MG63 (cell line): Measurements from ENCODE around the gene PABPC1L. TPM values are rescaled to one million over a fixed set of nuclear protein-coding genes. Genes with fewer than 3 reads are reported as not detected.

Experiments
- DNase-seq: peaks from one replicate; pipeline ENCODE4 v3.0.0-alpha.2; 2020
- H3K27me3 ChIP-seq: fragments of 250-450 bp; sonication (Bioruptor Pico); 2 replicates; pipeline ENCODE4 v1.5.1; 2020; ENCODE audit warnings: mild to moderate bottlenecking, moderate library complexity
- H3K36me3 ChIP-seq: fragments of 250-450 bp; sonication (Bioruptor Pico); 2 replicates; pipeline ENCODE4 v1.5.1; 2020; ENCODE audit warnings: mild to moderate bottlenecking, moderate library complexity
- H3K4me3 ChIP-seq: fragments of 250-450 bp; sonication (Bioruptor Pico); 2 replicates; pipeline ENCODE4 v1.5.1; 2020; ENCODE audit warnings: mild to moderate bottlenecking, moderate library complexity
- H3K9me3 ChIP-seq: fragments of 250-450 bp; sonication (Bioruptor Pico); 2 replicates; pipeline ENCODE4 v1.5.1; 2020; ENCODE audit warnings: mild to moderate bottlenecking, moderate library complexity
- total RNA-seq: library from RNA; depleted of rRNA; stranded (reverse); fragments of >200 nt; shearing (Covaris generic); gene quantifications from 2 replicates; pipeline ENCODE4 v1.2.3, GENCODE V29; 2014; ENCODE audit warnings: low replicate concordance

The PABPC1L gene
- total RNA-seq, 1 experiment from 2014 or later = 9.1 TPM

DNA sequence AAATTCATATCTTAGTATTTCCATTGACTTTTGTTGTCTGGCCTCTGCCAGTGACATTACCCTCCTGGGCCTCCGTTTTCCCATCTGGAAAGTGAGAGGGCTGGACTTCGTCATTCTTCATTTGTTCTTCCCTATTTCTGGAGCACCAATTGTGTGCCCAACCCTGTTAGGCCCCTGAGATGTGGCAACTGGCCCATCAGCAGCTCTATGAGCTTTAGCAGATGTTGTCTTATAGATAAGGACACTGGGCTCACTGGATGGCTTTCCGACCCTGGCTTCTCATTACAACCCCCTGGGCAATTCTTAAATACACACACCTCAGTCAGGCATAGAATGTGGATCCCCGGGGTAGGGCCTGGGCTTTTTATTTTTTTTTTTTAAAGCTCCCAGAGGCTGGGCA, 14.7 kb downstream of the PABPC1L start:
- no peaks in the 10 kb centered on the region for H3K27me3 ChIP-seq
- DNase-seq = no peak
- H3K9me3 ChIP-seq = no peaks in the 10 kb centered on the region
- peaks cover 30% of the 10 kb centered on the region for H3K36me3 ChIP-seq
- no peak overlapping the region for H3K4me3 ChIP-seq

DNA sequence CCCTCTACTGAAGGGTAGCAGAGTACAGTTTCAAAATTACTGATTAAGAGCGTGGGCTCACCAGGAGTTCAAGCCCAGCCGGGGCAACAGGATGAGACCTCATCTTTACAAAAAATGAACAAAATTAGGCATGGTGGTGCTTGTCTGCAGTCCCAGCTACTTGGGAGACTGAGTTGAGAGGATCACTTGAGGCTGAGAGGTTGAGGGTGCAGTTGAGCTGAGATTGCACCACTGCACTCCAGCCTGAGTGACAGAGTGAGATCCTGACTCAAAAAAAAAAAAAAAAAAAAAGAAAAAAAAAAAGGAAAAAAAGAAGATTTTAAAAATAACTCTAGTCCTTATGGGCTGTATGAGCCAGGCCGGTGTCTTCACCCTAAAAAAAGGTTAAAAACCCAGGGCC, 18.7 kb downstream of the PABPC1L start:
- H3K36me3 ChIP-seq = peaks cover 30% of the 10 kb centered on the region
- H3K4me3 ChIP-seq = no peak overlapping the region
- H3K27me3 ChIP-seq = no peaks in the 10 kb centered on the region
- H3K9me3 ChIP-seq = no peaks in the 10 kb centered on the region
- DNase-seq = no peak

DNA sequence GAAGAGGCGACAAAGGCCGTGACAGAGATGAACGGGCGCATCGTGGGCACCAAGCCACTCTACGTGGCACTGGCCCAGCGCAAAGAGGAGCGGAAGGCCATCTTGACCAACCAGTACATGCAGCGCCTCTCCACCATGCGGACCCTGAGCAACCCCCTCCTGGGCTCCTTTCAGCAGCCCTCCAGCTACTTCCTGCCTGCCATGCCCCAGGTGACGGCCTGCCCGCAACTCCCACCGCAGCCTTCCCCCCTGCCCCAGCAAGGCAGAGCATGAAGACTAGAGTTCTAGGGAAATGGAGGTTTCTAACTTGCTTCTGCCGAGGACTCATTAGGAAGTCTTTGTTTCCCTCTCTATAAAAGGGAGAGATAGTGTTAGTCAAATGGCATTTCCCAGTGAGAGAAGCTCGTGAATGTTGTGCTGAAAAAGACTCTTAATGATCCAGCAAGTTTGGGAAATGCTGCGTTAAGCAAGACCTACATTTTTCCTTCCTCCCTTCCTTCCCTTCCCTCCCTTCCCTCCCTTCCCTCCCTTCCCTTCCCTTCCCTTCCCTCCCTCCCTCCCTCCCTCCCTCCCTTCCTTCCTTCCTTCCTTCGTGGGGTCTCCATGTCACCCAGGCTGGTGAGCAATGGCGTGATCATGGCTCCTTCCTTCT, 20.8 kb downstream of the PABPC1L start:
- Histone ChIP-seq H3K9me3 (no peaks in the 10 kb centered on the region), H3K27me3 (no peaks in the 10 kb centered on the region), H3K4me3 (no peak overlapping the region), H3K36me3 (peaks cover 37% of the 10 kb centered on the region)
- no peak for DNase-seq

DNA sequence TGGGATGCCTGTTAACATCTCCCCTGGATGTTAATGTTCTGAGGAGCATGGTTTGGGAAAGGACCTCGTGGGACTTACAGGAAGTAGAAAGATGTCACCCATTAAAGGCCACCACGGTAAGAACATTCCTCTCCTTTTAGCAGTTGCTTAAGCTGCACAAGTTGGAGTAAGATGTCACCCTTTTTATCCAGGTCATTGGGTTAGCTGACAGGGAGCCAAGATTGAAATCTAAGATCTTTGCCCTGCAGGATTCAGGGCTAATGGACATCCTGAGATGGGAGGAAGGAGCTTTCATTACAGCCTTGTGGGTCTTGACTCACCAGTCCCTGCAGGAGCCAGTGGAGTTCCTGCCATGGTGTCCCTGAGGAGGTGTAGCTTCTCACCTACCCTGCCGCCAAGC, 22.1 kb downstream of the PABPC1L start:
- peaks cover 44% of the 10 kb centered on the region for H3K36me3 ChIP-seq
- H3K9me3 ChIP-seq = no peaks in the 10 kb centered on the region
- H3K27me3 ChIP-seq = no peaks in the 10 kb centered on the region
- DNase-seq = no peak
- H3K4me3 ChIP-seq = no peak overlapping the region

DNA sequence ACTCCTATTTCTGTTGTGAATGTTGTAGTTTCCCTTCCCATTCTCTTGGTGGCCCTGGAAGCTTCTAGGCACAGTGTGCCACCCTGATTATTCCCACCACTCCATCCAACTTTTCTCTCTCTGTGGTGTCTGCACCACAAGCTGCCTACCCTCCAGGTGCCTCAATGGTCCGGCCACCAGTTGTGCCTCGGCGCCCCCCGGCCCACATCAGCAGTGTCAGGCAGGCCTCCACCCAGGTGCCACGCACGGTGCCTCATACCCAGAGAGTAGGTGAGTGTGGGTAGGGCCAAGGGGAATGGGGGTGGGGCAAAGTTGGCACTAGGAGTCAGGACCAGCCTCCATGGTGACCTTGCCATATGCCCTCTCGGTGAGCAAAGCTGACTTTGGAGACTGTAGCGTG, 23.1 kb downstream of the PABPC1L start:
- no peaks in the 10 kb centered on the region for H3K27me3 ChIP-seq

GRCh38 chr20:44936510-44936909, 26.6 kb downstream of the PABPC1L start:
- no peaks in the 10 kb centered on the region for H3K27me3 ChIP-seq
- H3K36me3 ChIP-seq = peaks cover 60% of the 10 kb centered on the region
- no peaks in the 10 kb centered on the region for H3K9me3 ChIP-seq
- no peak for DNase-seq
- H3K4me3 ChIP-seq = no peak overlapping the region

More for the DNA sequence above, 23.1 kb downstream of the PABPC1L start:
- peaks cover 49% of the 10 kb centered on the region for H3K36me3 ChIP-seq
- DNase-seq = no peak
- no peaks in the 10 kb centered on the region for H3K9me3 ChIP-seq
- H3K4me3 ChIP-seq = no peak overlapping the region

GRCh38 chr20:44938637-44939036, 28.8 kb downstream of the PABPC1L start:
- Histone ChIP-seq H3K4me3 (no peak overlapping the region), H3K36me3 (peaks cover 67% of the 10 kb centered on the region), H3K27me3 (no peaks in the 10 kb centered on the region), H3K9me3 (no peaks in the 10 kb centered on the region)
- no peak for DNase-seq

GRCh38 chr20:44941120-44941691, 31.3 kb downstream of the PABPC1L start:
- no peak for DNase-seq
- Histone ChIP-seq H3K9me3 (no peaks in the 10 kb centered on the region), H3K27me3 (no peaks in the 10 kb centered on the region), H3K36me3 (peaks cover 71% of the 10 kb centered on the region), H3K4me3 (no peak overlapping the region)

GRCh38 chr20:44942264-44942973, 32.6 kb downstream of the PABPC1L start:
- Histone ChIP-seq H3K9me3 (no peaks in the 10 kb centered on the region), H3K4me3 (no peak overlapping the region), H3K27me3 (no peaks in the 10 kb centered on the region), H3K36me3 (peaks cover 76% of the 10 kb centered on the region)
- DNase-seq = no peak

- no peaks in the 10 kb centered on the region for H3K9me3 ChIP-seq
- no peak overlapping the region for H3K4me3 ChIP-seq
- H3K36me3 ChIP-seq = peaks cover 76% of the 10 kb centered on the region
- H3K27me3 ChIP-seq = no peaks in the 10 kb centered on the region
- DNase-seq = no peak
These were observed 34.0 kb downstream of the PABPC1L start for GRCh38 chr20:44943828-44944227.

GRCh38 chr20:44945261-44945660, 35.4 kb downstream of the PABPC1L start:
- no peaks in the 10 kb centered on the region for H3K9me3 ChIP-seq
- peaks cover 90% of the 10 kb centered on the region for H3K36me3 ChIP-seq
- DNase-seq = no peak
- no peaks in the 10 kb centered on the region for H3K27me3 ChIP-seq
- H3K4me3 ChIP-seq = no peak overlapping the region

GRCh38 chr20:44946271-44946852, 36.5 kb downstream of the PABPC1L start:
- Histone ChIP-seq H3K27me3 (no peaks in the 10 kb centered on the region), H3K4me3 (no peak overlapping the region), H3K9me3 (no peaks in the 10 kb centered on the region), H3K36me3 (peaks cover 94% of the 10 kb centered on the region)
- DNase-seq = no peak

DNA sequence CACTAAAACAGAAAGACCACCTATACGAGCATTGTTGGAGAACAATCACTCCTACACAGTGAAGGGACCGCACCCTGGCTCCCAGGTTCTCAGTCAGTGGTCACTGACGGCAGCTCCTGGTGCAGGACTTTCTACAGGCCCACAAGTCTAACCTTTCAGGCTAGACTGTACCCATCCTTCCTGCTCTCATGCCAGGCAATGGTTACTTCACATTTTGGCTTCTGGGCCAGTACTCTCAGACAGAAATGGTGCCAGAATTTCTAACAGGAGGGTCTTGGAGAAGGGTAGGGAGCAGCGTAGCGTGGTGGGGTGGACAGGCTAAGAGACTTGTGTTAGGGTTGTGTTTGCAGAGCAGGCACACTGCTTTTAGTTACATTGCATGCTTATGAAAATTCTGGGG, 38.2 kb downstream of the PABPC1L start:
- no peaks in the 10 kb centered on the region for H3K27me3 ChIP-seq
- no peak for DNase-seq
- H3K4me3 ChIP-seq = no peak overlapping the region
- no peaks in the 10 kb centered on the region for H3K9me3 ChIP-seq
- H3K36me3 ChIP-seq = peaks cover 95% of the 10 kb centered on the region

- Histone ChIP-seq H3K4me3 (no peak overlapping the region), H3K9me3 (no peaks in the 10 kb centered on the region), H3K27me3 (no peaks in the 10 kb centered on the region), H3K36me3 (peaks cover 95% of the 10 kb centered on the region)
- DNase-seq = no peak
These were observed 38.7 kb downstream of the PABPC1L start for GRCh38 chr20:44948513-44948912.

GRCh38 chr20:44950368-44950767, 40.5 kb downstream of the PABPC1L start:
- peaks cover 98% of the 10 kb centered on the region for H3K36me3 ChIP-seq
- H3K4me3 ChIP-seq = no peak overlapping the region
- no peaks in the 10 kb centered on the region for H3K9me3 ChIP-seq
- H3K27me3 ChIP-seq = no peaks in the 10 kb centered on the region
- no peak for DNase-seq

- DNase-seq = no peak
- H3K9me3 ChIP-seq = no peaks in the 10 kb centered on the region
- no peak overlapping the region for H3K4me3 ChIP-seq
- no peaks in the 10 kb centered on the region for H3K27me3 ChIP-seq
- H3K36me3 ChIP-seq = peaks cover 96% of the 10 kb centered on the region
These were observed 42.9 kb downstream of the PABPC1L start for GRCh38 chr20:44952731-44953130.

GRCh38 chr20:44954211-44954610, 44.4 kb downstream of the PABPC1L start:
- H3K9me3 ChIP-seq = no peaks in the 10 kb centered on the region
- no peak for DNase-seq
- H3K27me3 ChIP-seq = no peaks in the 10 kb centered on the region
- no peak overlapping the region for H3K4me3 ChIP-seq
- peaks cover 95% of the 10 kb centered on the region for H3K36me3 ChIP-seq
